GM12873 (cell line): ENCODE measurements around the gene SPRY2.

Experiments
- TF ChIP-seq, protein P1 (sequence below): IDR thresholded peaks from 2 replicates; pipeline ENCODE4 v1.5.1; 2012; ENCODE audit warnings: low read depth, mild to moderate bottlenecking, moderate library complexity, low read length, control low read depth; ENCODE audit not compliant: insufficient read depth; ENCODE audit errors: missing control alignments

Gene SPRY2

DNA sequence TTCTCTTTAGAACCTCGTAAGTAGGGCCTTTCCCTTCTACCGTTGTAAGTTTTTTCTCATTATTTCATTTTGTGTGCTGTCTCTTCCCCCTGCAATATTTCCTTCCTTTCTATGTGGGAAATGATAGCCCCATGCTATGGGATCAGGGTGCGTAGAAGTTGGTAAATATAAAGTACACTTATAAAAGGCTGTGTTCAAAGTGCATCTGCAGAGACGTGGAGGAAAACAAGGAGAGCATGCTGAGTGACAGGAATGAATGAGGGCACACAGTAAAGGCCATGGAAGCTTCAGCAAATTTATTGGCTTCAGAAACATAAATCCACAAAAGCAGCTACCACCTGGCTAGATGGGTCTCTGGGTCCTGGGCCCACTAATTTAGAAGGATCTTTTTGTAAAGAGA lies 21.6 kb upstream of the SPRY2 start:
- TF ChIP-seq, protein P1, sequence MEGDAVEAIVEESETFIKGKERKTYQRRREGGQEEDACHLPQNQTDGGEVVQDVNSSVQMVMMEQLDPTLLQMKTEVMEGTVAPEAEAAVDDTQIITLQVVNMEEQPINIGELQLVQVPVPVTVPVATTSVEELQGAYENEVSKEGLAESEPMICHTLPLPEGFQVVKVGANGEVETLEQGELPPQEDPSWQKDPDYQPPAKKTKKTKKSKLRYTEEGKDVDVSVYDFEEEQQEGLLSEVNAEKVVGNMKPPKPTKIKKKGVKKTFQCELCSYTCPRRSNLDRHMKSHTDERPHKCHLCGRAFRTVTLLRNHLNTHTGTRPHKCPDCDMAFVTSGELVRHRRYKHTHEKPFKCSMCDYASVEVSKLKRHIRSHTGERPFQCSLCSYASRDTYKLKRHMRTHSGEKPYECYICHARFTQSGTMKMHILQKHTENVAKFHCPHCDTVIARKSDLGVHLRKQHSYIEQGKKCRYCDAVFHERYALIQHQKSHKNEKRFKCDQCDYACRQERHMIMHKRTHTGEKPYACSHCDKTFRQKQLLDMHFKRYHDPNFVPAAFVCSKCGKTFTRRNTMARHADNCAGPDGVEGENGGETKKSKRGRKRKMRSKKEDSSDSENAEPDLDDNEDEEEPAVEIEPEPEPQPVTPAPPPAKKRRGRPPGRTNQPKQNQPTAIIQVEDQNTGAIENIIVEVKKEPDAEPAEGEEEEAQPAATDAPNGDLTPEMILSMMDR, result no peak

DNA sequence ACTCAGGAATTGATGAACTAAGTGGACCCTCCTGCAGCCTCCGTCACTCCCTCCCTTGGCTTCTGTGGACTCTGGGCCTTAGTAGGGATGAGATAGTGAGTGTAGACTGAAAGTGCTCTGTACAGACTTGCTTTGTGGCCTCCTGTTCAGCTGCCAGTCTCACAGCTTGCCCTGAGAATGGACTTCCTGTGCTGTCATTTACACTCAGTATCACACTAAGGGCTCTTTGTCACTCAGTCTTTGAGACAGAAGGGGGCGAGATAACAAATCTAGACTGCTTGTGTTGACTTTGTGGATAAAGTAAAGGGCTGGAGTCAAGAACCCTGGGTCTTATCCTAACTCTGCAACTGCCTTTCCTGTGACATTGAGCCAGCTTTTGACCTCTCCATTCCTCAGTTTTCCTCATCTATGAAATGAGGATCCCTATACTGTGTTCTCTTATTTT lies 21.0 kb upstream of the SPRY2 start:
- TF ChIP-seq, protein P1, result no peak

DNA sequence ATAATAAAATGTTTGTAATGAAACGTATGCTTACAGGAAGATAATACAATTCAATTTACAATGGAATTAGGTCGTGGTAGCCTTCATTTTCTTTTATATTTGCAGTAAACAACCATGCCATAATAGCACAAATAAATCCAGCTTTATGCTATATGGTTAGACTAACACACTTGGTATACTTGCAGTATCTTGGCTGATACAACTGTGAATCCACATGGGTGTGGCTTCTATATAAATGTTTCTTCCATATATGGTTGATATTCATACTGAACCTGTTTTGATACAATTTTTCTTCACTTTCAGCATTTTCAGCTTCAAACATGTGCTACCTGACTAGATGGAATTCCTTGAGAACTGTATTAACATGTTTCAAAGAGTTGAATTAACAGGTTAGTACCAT lies 20.4 kb upstream of the SPRY2 start:
- TF ChIP-seq, protein P1, result no peak

DNA sequence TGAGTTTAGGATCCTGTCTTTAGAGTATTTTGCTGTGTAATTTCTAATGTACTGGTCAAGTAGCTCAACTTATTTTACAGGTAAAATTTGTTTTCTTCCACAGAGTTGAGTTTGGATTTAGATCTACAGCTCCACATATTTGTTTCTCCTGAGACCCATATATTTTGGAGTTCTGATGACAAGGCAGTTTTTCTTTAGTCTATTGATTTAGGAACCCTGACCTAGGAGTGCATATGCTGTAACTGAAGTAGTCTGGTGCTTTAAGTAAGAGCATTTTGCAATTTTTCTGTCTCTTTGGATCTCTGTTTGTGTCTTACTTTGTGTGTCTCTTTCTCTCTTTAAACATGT lies 19.5 kb upstream of the SPRY2 start:
- TF ChIP-seq, protein P1, result no peak

DNA sequence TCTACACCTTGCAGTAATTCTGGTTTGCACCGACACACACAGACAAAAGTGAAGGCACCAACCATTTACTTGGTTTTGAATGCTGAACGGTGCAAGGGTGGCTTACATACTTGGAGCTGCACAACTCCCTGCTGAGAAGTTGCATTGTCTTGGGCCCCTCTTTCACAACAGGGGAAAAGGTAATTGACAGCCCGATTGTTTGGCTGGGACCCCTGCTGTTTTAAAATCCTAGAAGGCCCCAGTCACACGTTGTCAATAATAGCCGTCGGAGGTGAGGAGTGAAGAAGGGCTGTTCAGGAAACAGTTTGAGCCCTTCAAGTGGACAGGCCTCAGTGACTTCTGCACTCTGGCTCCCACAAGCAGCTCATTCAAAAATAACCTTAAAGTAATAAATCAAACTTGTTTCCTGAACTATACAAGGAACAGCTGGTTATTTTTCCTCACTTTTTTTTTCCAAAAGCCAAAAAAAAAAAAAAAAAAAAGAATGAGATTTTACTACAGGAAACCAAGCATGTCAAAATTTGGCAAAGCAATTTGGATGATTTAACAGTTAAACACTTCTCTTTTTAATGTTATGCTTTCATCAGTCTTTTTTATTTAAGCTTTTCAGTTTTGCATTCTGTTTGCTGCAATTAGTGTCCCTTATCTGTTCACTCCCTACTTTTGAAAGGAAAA lies 19.0 kb upstream of the SPRY2 start:
- TF ChIP-seq, protein P1, result no peak

DNA sequence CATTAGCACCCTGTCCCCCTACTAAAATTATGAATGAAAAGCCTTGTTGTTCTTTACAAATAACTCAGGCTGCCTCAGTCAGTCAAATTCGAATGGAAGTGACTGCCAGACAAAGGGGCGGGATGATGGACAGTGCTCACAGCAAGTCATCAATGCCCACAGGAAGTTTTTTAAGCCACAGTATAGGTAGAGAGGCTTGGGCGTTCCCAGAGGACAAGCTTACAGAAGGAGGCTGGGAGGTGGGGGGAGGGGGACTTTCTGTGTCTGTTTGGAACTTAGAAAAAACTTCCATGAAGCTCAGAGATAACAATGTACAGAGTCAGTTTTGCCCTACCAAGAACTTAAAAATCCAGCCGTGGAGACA lies 18.5 kb upstream of the SPRY2 start:
- TF ChIP-seq, protein P1, result no peak

DNA sequence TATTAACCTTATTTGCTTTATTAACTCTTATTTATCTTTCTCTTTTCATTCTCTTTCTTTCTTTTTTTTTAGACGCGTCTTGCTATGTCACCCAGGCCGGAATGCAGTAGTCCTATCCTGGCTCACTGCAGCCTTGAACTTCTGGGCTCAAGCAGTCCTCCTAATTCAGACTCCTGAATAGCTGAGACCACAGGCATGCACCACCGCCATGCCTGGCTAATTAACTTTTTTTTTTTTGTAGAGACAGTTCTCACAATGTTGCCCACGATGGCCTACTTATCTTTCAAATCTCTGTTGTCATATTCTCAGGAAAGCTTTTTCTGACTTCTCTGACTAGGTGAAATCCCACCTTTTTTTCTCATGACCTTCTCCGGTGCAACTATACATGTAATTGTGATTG lies 7.8 kb upstream of the SPRY2 start:
- TF ChIP-seq, protein P1, result no peak
